Neuronal stem cell (in vitro differentiated cells): ENCODE measurements around the gene APOBEC3C.
A peak's percentile ranks its signal among the peaks of the same experiment; 100 is the strongest.
"Not testable (repeated sequence)": the region's sequence is repeated elsewhere in the genome, so short reads cannot be mapped to it uniquely, and the experiment has no call there.

Experiments used
- DNase-seq: peaks from one replicate; pipeline ENCODE4 v3.0.0-alpha.2; 2013; ENCODE audit warnings: low spot score
- H2AFZ ChIP-seq: one replicate; pipeline ENCODE4 v1.6.1; 2013; ENCODE audit warnings: mild to moderate bottlenecking, low read length, inconsistent platforms
- H2AK5ac ChIP-seq: 2 replicates; pipeline ENCODE4 v1.6.1; 2013; ENCODE audit warnings: low read depth, mild to moderate bottlenecking, inconsistent platforms, low read length, moderate library complexity, mixed read lengths
- H2BK120ac ChIP-seq: 2 replicates; pipeline ENCODE4 v1.6.1; 2013; ENCODE audit warnings: low read depth, mild to moderate bottlenecking, inconsistent platforms, low read length, moderate library complexity, mixed read lengths
- H2BK12ac ChIP-seq: one replicate; pipeline ENCODE4 v1.6.1; 2013; ENCODE audit warnings: low read length, inconsistent platforms
- H2BK15ac ChIP-seq: 2 replicates; pipeline ENCODE4 v1.6.1; 2013; ENCODE audit warnings: mild to moderate bottlenecking, low read length, inconsistent platforms, mixed read lengths
- H2BK5ac ChIP-seq: one replicate; pipeline ENCODE4 v1.6.1; 2013; ENCODE audit warnings: inconsistent platforms, mild to moderate bottlenecking, low read length, moderate library complexity
- H3K14ac ChIP-seq: one replicate; pipeline ENCODE4 v1.6.1; 2013; ENCODE audit warnings: low read length, inconsistent platforms
- H3K18ac ChIP-seq: 2 replicates; pipeline ENCODE4 v1.6.1; 2013; ENCODE audit warnings: low read length, inconsistent platforms
- H3K23ac ChIP-seq: 2 replicates; pipeline ENCODE4 v1.6.1; 2013; ENCODE audit warnings: low read depth, mild to moderate bottlenecking, mixed read lengths, low read length, inconsistent platforms; ENCODE audit not compliant: poor library complexity
- H3K27ac ChIP-seq: replicated peaks from 3 replicates; pipeline ENCODE4 v1.5.1; 2013; ENCODE audit warnings: low read length, inconsistent platforms
- H3K27me3 ChIP-seq, 3 experiments: 2 replicates each; pipeline ENCODE4 v1.6.1; 2013; ENCODE audit warnings: low read length in 3 of 3, mild to moderate bottlenecking in 2 of 3, inconsistent platforms in 1 of 3, low read depth in 1 of 3, mixed read lengths in 1 of 3, moderate library complexity in 1 of 3; ENCODE audit not compliant: control insufficient read depth in 3 of 3, insufficient read depth in 3 of 3
- H3K36me3 ChIP-seq, 2 donors: replicated peaks in 1 of 2; 2 replicates each; pipeline ENCODE4 v1.6.1; 2013; ENCODE audit warnings: low read length in 2 of 2; ENCODE audit not compliant: control insufficient read depth in 2 of 2, insufficient read depth in 2 of 2
- H3K4ac ChIP-seq: 2 replicates; pipeline ENCODE4 v1.6.1; 2013; ENCODE audit warnings: inconsistent platforms, mild to moderate bottlenecking, low read length, moderate library complexity
- H3K4me1 ChIP-seq, 2 donors: 1 replicate in 1 of 2; 2 replicates in 1 of 2; pipeline ENCODE4 v1.6.1; 2013; ENCODE audit warnings: low read length in 2 of 2, low read depth in 1 of 2; ENCODE audit not compliant: control insufficient read depth in 2 of 2, insufficient read depth in 1 of 2
- H3K4me2 ChIP-seq: one replicate; pipeline ENCODE4 v1.6.1; 2013; ENCODE audit warnings: mild to moderate bottlenecking, low read length, inconsistent platforms; ENCODE audit not compliant: insufficient read depth, poor library complexity, severe bottlenecking
- H3K4me3 ChIP-seq, 2 donors: 2 replicates each; pipeline ENCODE4 v1.5.1; 2013; ENCODE audit warnings: low read length in 2 of 2, mild to moderate bottlenecking in 2 of 2, inconsistent platforms in 1 of 2, moderate library complexity in 1 of 2
- H3K79me1 ChIP-seq: one replicate; pipeline ENCODE4 v1.6.1; 2013; ENCODE audit warnings: low read depth, mild to moderate bottlenecking, inconsistent platforms, low read length, moderate library complexity
- H3K9ac ChIP-seq: one replicate; pipeline ENCODE4 v1.6.1; 2013; ENCODE audit warnings: mild to moderate bottlenecking, low read depth, low read length, inconsistent platforms; ENCODE audit not compliant: poor library complexity
- H3K9me3 ChIP-seq, 2 donors: replicated peaks in 1 of 2; 2 replicates each; pipeline versions ENCODE3 to v1.6.1; 2013; ENCODE audit warnings: low read length in 2 of 2, mild to moderate bottlenecking in 2 of 2, inconsistent platforms in 1 of 2, low read depth in 1 of 2, mixed read lengths in 1 of 2, moderate library complexity in 1 of 2; ENCODE audit not compliant: control insufficient read depth in 2 of 2, insufficient read depth in 1 of 2
- H4K8ac ChIP-seq: one replicate; pipeline ENCODE4 v1.6.1; 2013; ENCODE audit warnings: low read depth, mild to moderate bottlenecking, inconsistent platforms, low read length, moderate library complexity
- H4K91ac ChIP-seq: one replicate; pipeline ENCODE4 v1.6.1; 2013; ENCODE audit warnings: low read length, low read depth, mild to moderate bottlenecking, inconsistent platforms; ENCODE audit not compliant: poor library complexity
- WGBS, 2 donors: extraction: QIAGEN DNeasy Blood & Tissue Kit; methylation state at CpG; one replicate each; pipeline ENCODE4 v1.1.7; 2013; ENCODE audit warnings: missing lambda C conversion rate in 2 of 2, mixed read lengths in 1 of 2; ENCODE audit not compliant: insufficient read length in 2 of 2, insufficient replicate concordance in 1 of 2; ENCODE audit errors: extremely low coverage in 2 of 2; 5-methylcytosine and 5-hydroxymethylcytosine counted together

Gene APOBEC3C

GRCh38 chr22:39017596-39018365 lies 3.7 kb downstream of the APOBEC3C start:
- no peak overlapping the region for H3K4me2 ChIP-seq
- no peak overlapping the region for H4K8ac ChIP-seq
- H2BK12ac ChIP-seq: peak overlapping the region; percentile 46
- peaks cover 26 to 36% of the 10 kb centered on the region in 2 donors for H3K4me1 ChIP-seq
- no peak overlapping the region for H2BK5ac ChIP-seq
- no peaks in the 10 kb centered on the region for H3K9me3 ChIP-seq
- no peak for DNase-seq
- no peak overlapping the region for H2BK120ac ChIP-seq
- H3K36me3 ChIP-seq: no peaks in the 10 kb centered on the region
- H3K14ac ChIP-seq: no peak overlapping the region
- H3K4me3 ChIP-seq: no peak overlapping the region
- H3K27ac ChIP-seq: no peak overlapping the region
- no peaks in the 10 kb centered on the region for H3K79me1 ChIP-seq
- H2AK5ac ChIP-seq: peak overlapping the region; percentile 85
- no peaks in the 10 kb centered on the region for H3K27me3 ChIP-seq
- H2BK15ac ChIP-seq: no peak overlapping the region
- H3K9ac ChIP-seq: no peak overlapping the region
- WGBS, 2 donors: no CpG with 5 or more reads among the region's 18 CpGs
- H4K91ac ChIP-seq: no peak overlapping the region
- peak overlapping the region; percentile 67 for H3K18ac ChIP-seq
- H3K4ac ChIP-seq: no peak overlapping the region
- peak overlapping the region; percentile 48 for H3K23ac ChIP-seq
- H2AFZ ChIP-seq: no peak overlapping the region

- not testable (repeated sequence) for H2BK120ac ChIP-seq, H3K79me1 ChIP-seq, H2AK5ac ChIP-seq, H3K14ac ChIP-seq, H2BK15ac ChIP-seq, H3K4ac ChIP-seq, H4K91ac ChIP-seq, H3K9me3 ChIP-seq, H3K27ac ChIP-seq, H3K23ac ChIP-seq, DNase-seq, H3K4me3 ChIP-seq, H3K36me3 ChIP-seq, H3K27me3 ChIP-seq, H3K9ac ChIP-seq
- H2BK5ac ChIP-seq: peak overlapping the region; percentile 29
- peak overlapping the region; percentile 3 for H4K8ac ChIP-seq
- H3K4me2 ChIP-seq: peak overlapping the region; percentile 33
- peak overlapping the region; percentile 79 for H2AFZ ChIP-seq
- H3K4me1 ChIP-seq: peaks cover 10 to 18% of the 10 kb centered on the region in 2 donors
- no CpG with 5 or more reads among the region's 15 CpGs for WGBS, 2 donors
- H3K18ac ChIP-seq: peak overlapping the region; percentile 90
- peak overlapping the region; percentile 16 for H2BK12ac ChIP-seq
Observed at GRCh38 chr22:39020021-39020651, 6.1 kb downstream of the APOBEC3C start.

GRCh38 chr22:39021552-39022250 lies 7.6 kb downstream of the APOBEC3C start:
- Histone ChIP-seq H3K4ac (no peak overlapping the region), H2AFZ (no peak overlapping the region), H3K18ac (peak overlapping the region; percentile 79), H3K4me3 (no peak overlapping the region), H4K8ac (no peak overlapping the region), H3K9ac (no peak overlapping the region), H3K9me3 (no peaks in the 10 kb centered on the region), H2BK15ac (peak overlapping the region; percentile 93), H2AK5ac (peak overlapping the region; percentile 89), H3K4me2 (no peak overlapping the region), H3K79me1 (no peaks in the 10 kb centered on the region), H3K27ac (no peak overlapping the region), H3K27me3 (no peaks in the 10 kb centered on the region), H3K4me1 (peaks cover 8 to 15% of the 10 kb centered on the region in 2 donors), H2BK5ac (no peak overlapping the region), H3K36me3 (no peaks in the 10 kb centered on the region), H2BK120ac (no peak overlapping the region), H3K14ac (no peak overlapping the region), H4K91ac (no peak overlapping the region), H3K23ac (no peak overlapping the region), H2BK12ac (peak overlapping the region; percentile 89)
- no CpG with 5 or more reads among the region's 9 CpGs for WGBS, 2 donors
- no peak for DNase-seq
